Melanocyte of skin (primary cell): Measurements from ENCODE around the gene MPDZ. TPM values are rescaled to one million over a fixed set of nuclear protein-coding genes. Genes with fewer than 3 reads are reported as not detected.

Source experiments
- total RNA-seq, 2 donors: library from RNA; depleted of rRNA; stranded (reverse); fragments of >200 nt; gene quantifications; 2 replicates each; pipeline ENCODE4 v1.2.3, GENCODE V29; 2012

The MPDZ gene
- 10 to 100 TPM; 35.3 to 39.2 TPM for total RNA-seq

DNA sequence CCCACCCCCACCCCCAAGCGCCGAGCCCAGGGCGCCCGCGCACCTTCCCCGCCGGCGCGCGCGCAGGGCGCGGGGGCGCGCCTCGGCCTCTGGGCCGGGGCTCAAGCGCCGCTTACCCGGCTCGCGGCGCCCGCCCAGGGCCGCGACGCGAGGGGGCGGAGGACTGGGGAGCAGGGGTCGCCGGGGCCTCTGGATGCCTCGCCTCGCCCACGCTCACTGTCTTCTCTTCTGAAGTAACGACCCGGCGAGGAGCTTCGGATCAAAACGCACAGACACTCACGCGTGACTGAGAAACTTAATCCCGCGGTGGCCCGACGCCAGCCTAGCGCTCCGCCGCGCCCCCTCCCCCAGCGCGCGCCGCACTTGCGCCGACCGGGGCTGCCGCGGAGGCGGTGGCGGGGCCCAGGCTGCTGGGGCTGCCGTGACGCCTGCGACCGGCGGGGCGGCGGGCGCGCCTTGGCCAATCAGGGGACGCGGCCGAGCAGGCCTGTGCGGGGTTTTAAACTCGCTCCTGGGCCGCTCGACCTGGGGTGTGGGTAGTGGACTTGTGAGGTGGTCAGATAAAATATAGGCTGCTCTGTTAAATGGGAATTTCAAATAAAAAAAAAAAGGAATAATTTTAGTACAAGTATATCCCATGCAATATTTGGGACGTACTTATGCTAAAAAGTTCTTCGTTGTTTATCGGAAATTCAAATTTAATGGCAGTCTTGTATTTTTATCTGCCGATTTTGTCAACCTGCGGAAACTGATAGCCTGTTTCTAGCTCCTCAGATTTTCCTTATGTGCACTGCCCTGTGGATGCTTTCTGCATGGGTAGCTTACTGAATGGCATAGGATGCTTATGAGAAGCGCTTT is at the start of gene MPDZ:
TSS of gene MPDZ (minus strand) at position 409 of the 858 bp plus-strand sequence. CDS start 29,377 bp downstream, outside the sequence.

